22Rv1 (cell line): ENCODE results near the gene NIPSNAP2.

Experiments used
- ZFX ChIP-seq: fragments of 450-650 bp; IDR thresholded peaks from 2 replicates; pipeline ENCODE4 v1.6.1; 2017; ENCODE audit warnings: antibody characterized with exemption, borderline replicate concordance
- TF ChIP-seq, protein P1 (sequence below): fragments of 450-650 bp; IDR thresholded peaks from 2 replicates; pipeline ENCODE4 v1.5.1; 2017; ENCODE audit warnings: mild to moderate bottlenecking

DNA sequence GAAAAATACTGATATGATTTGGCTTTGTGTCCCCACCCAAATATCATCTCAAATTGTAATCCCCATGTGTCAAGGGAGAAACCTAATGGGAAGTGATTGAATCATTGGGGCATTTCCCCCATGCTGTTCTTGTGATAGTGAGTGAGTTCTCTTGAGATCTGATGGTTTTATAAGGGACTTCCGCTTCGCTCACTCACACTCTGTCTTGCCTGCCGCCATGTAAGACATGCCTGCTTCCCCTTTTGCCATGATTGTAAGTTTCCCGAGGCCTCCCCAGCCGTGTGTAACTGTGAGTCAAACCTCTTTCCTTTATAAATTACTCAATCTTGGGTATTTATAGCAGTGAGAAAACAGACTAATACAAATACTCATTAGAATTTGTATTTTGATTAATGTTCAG lies 17.8 kb upstream of the NIPSNAP2 start:
- TF ChIP-seq, protein P1, sequence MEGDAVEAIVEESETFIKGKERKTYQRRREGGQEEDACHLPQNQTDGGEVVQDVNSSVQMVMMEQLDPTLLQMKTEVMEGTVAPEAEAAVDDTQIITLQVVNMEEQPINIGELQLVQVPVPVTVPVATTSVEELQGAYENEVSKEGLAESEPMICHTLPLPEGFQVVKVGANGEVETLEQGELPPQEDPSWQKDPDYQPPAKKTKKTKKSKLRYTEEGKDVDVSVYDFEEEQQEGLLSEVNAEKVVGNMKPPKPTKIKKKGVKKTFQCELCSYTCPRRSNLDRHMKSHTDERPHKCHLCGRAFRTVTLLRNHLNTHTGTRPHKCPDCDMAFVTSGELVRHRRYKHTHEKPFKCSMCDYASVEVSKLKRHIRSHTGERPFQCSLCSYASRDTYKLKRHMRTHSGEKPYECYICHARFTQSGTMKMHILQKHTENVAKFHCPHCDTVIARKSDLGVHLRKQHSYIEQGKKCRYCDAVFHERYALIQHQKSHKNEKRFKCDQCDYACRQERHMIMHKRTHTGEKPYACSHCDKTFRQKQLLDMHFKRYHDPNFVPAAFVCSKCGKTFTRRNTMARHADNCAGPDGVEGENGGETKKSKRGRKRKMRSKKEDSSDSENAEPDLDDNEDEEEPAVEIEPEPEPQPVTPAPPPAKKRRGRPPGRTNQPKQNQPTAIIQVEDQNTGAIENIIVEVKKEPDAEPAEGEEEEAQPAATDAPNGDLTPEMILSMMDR = no peak
- TF ChIP-seq ZFX = no peak
